LNCaP clone FGC (cell line): Measurements from ENCODE around the gene SLIRP.
A peak's percentile ranks its signal among the peaks of the same experiment; 100 is the strongest.

Source experiments
- DNase-seq: peaks from one replicate; pipeline ENCODE4 v3.0.0-alpha.2; 2011; ENCODE audit warnings: low read depth
- H3K4me3 ChIP-seq: 2 replicates; pipeline ENCODE4 v1.5.1; 2011; ENCODE audit warnings: mild to moderate bottlenecking, low read depth, low read length, control low read depth
- TF ChIP-seq, protein P1 (sequence below): IDR thresholded peaks from 2 replicates; pipeline ENCODE4 v1.5.1; 2012; ENCODE audit warnings: mild to moderate bottlenecking; ENCODE audit not compliant: control insufficient read depth, insufficient read depth; ENCODE audit errors: extremely low read depth

Gene SLIRP

DNA sequence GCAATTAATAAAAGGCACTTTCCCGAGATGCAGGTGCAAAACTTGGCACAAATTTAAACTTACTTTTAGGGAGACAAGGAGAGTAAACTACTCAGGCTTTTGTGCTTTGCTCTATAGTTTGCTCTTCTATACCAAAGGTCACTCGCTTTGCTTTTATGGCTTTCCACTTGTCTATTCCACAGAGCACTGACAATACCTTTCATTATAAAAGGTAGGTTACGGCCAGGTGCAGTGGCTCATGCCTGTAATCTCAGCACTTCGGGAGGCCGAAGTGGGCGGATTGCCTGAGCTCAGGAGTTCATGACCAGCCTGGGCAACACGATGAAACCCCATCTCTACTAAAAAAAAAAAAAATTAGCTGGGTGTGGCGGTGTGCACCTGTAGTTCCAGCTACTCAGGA, 33.0 kb upstream of the SLIRP start:
- no peak overlapping the region for H3K4me3 ChIP-seq
- DNase-seq, result no peak
- TF ChIP-seq, protein P1, sequence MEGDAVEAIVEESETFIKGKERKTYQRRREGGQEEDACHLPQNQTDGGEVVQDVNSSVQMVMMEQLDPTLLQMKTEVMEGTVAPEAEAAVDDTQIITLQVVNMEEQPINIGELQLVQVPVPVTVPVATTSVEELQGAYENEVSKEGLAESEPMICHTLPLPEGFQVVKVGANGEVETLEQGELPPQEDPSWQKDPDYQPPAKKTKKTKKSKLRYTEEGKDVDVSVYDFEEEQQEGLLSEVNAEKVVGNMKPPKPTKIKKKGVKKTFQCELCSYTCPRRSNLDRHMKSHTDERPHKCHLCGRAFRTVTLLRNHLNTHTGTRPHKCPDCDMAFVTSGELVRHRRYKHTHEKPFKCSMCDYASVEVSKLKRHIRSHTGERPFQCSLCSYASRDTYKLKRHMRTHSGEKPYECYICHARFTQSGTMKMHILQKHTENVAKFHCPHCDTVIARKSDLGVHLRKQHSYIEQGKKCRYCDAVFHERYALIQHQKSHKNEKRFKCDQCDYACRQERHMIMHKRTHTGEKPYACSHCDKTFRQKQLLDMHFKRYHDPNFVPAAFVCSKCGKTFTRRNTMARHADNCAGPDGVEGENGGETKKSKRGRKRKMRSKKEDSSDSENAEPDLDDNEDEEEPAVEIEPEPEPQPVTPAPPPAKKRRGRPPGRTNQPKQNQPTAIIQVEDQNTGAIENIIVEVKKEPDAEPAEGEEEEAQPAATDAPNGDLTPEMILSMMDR, result no peak

DNA sequence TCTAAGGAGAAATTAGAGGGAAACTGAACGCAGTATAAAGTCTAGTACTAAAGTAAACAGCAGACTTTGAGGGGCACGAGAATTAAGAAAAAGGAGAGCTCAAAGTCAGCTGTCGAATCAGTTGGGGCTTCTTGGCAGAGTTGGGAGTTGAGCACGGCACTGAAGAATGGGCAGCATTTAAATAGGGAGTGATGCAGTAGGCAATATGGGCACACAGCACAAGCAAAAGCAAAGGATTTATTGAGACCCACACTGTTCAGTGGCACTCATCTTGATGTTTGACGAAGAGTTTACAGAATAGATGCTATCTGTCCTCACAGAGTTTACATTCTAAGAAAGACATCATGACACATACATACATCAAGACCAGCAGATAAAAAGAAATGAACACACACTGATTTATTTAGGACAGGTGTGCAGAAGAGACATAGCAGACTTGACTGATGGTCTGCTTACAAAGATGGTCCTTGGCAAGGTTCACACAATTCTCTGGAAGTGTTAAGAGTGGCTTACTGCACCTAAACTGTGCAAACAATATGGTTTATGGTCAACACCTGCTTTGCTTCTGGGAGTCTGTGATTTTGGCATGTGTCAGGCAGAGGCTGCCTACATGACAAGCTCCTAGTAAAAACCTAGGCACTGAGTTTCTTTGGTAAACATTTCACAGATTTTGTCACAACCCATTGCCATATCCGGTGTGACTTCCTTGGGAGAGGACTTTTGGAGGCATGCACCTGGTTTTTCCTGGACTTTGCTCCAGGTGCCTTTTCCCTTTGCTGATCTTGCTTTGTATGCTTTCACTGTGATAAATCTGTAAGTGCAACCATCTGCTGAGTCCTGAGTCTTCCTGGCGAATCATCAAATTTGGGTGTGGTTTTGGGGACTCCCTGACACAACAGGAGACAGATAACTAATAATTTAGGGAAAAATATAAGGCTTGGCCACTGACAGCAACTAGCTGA, 26.4 kb upstream of the SLIRP start:
- no peak overlapping the region for H3K4me3 ChIP-seq
- TF ChIP-seq, protein P1, result no peak
- DNase-seq, result peak; percentile 85

DNA sequence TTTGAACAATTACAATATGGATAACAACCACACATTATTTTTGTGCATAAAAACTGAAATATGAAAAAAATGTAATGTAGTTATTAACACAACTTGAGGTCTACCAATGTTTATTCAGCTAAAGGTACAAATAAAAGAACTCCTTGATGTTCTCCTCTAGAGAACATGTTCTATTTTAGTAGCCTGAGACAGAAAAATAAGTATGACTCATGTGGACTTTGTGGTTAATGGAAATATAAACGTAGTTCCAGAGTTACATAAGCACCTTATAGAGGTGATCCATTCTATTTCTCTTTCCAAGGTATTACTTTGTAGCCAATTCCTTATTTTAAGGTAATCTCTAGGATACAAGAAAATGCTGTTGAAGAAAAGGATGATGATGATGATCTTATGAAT, 25.7 kb upstream of the SLIRP start:
- TF ChIP-seq, protein P1, result no peak
- DNase-seq, result peak; percentile 19
- no peak overlapping the region for H3K4me3 ChIP-seq

DNA sequence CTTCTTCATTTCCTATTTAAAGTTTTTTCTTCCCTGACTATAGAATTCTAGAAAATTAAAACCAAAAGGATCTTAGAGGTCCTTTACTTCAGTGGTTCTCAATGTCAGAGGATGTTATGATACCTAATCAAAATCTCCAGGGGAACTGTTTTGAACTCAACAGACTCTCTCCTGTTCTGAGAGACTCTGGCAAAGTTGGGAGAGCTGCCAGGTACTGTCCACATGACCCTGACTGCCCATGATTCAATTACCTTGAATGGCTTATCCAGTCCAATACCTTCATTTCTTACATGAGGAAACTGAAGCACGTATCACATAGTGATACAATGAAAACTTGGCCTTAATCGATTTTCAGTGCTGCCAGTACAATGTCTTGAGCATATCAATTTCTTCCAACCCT, 16.6 kb upstream of the SLIRP start:
- TF ChIP-seq, protein P1, result no peak
- H3K4me3 ChIP-seq, result no peak overlapping the region
- no peak for DNase-seq

DNA sequence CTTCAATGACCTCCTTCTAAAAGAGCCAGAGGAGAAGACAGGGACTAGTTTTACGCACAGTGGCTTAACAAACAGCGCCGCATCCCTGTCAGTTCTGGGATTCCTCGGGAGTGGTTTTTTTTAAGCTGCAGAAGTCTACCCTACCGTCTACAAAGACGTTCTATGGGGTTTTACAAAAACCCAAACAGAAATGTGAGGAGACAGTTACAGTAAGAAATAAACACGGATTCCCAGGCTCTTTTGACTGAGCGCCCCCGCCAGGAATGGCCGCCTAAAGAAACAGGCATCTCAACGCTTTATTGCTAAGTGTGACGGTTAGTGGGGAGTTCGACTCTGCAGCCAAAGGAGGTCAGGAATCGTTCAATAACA, 564 bp upstream of the SLIRP start:
- H3K4me3 ChIP-seq, result peak overlapping the region; percentile 98
- TF ChIP-seq, protein P1, result peak; percentile 47
- peak; percentile 26 for DNase-seq

DNA sequence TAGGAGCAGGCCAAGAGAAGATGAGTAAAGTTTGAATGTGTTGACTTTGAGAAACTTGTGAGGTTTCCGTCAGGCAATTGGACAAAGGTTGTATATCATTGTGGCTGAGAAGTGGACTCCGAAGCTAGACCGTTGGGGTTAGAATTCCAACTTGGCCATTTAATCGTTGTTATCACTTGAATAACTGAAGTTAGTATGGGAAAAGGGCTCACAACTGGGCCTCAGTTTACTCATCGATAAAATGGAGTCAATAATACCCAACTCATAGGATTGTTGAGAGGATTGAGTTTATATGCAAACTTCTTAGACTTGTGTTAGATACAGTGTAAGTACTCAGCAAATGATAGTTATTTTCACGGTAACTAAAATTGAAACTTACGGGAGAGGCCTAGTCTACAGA, 846 bp downstream of the SLIRP start:
- TF ChIP-seq, protein P1, result no peak

More for the DNA sequence above, 846 bp downstream of the SLIRP start:
- DNase-seq, result no peak
- peak overlapping the region; percentile 98 for H3K4me3 ChIP-seq
